Natural killer cell (primary cell): ENCODE data around the gene MPPED1. TPM values are rescaled to one million over a fixed set of nuclear protein-coding genes. Genes with fewer than 3 reads are reported as not detected.

Source experiments
- ATAC-seq, 3 donors: fragments of 150-1000 bp in 2 of 3; fragments of 200-7000 bp in 1 of 3; cut with Tn5 transposase; 1 replicate in 1 of 3; 2 replicates in 2 of 3; pipeline ENCODE4 v1.10.0; 2021; ENCODE audit warnings: mild to moderate bottlenecking in 2 of 3, moderate library complexity in 2 of 3
- DNase-seq, 2 donors: peaks; one replicate each; pipeline versions ENCODE4 v3.0.0 to v3.0.0-alpha.2; 2013 to 2021; ENCODE audit warnings: mixed read lengths in 1 of 2
- H3K27ac ChIP-seq: one replicate; pipeline ENCODE4 v1.5.1; 2013; ENCODE audit warnings: mild to moderate bottlenecking, low read length
- H3K27me3 ChIP-seq: one replicate; pipeline ENCODE4 v1.6.1; 2013; ENCODE audit warnings: low read length; ENCODE audit not compliant: control insufficient read depth, insufficient read depth
- H3K36me3 ChIP-seq: one replicate; pipeline ENCODE4 v1.6.1; 2013; ENCODE audit warnings: low read length; ENCODE audit not compliant: control insufficient read depth, insufficient read depth
- H3K4me1 ChIP-seq: one replicate; pipeline ENCODE4 v1.6.1; 2013; ENCODE audit warnings: low read length; ENCODE audit not compliant: control insufficient read depth, insufficient read depth
- H3K4me3 ChIP-seq: one replicate; pipeline ENCODE4 v1.5.1; 2013; ENCODE audit warnings: low read length
- H3K9me3 ChIP-seq: one replicate; pipeline ENCODE4 v1.6.1; 2013; ENCODE audit warnings: low read length; ENCODE audit not compliant: control insufficient read depth, insufficient read depth
- H3K27ac Mint-ChIP-seq, 2 donors: one replicate each; pipeline ENCODE4 v1.8.0; 2022; ENCODE audit warnings: mild to moderate bottlenecking in 2 of 2, mixed read lengths in 2 of 2, moderate library complexity in 1 of 2
- H3K27me3 Mint-ChIP-seq, 2 donors: one replicate each; pipeline ENCODE4 v1.8.0; 2022; ENCODE audit warnings: low read depth in 2 of 2, mixed read lengths in 2 of 2
- H3K36me3 Mint-ChIP-seq: one replicate; pipeline ENCODE4 v1.8.0; 2022; ENCODE audit warnings: mixed read lengths
- H3K4me1 Mint-ChIP-seq, 2 donors: one replicate each; pipeline ENCODE4 v1.8.0; 2022; ENCODE audit warnings: mixed read lengths in 2 of 2
- H3K4me3 Mint-ChIP-seq: one replicate; pipeline ENCODE4 v1.8.0; 2022; ENCODE audit warnings: mild to moderate bottlenecking, moderate library complexity, mixed read lengths
- H3K9me3 Mint-ChIP-seq, 2 donors: one replicate each; pipeline ENCODE4 v1.8.0; 2022; ENCODE audit warnings: mixed read lengths in 2 of 2
- WGBS: methylation state at CpG from one replicate; pipeline ENCODE4 v1.1.7; 2013; ENCODE audit warnings: missing lambda C conversion rate; ENCODE audit not compliant: insufficient coverage; 5-methylcytosine and 5-hydroxymethylcytosine counted together
- intact Hi-C: fragments of 100-400 bp; cut with micrococcal nuclease; formaldehyde crosslinking; loops from one replicate; pipeline ENCODE4 v1.14.2; 2022
- total RNA-seq, 4 donors: library from RNA; stranded (reverse); fragments of 120-200 nt in 1 of 4; gene quantifications; one replicate each; pipeline versions ENCODE4 v1.2.3 to v1.2.4, GENCODE V29; 2013 to 2022
- TF ChIP-seq, protein P1 (sequence below): fragments of 200-600 bp; IDR thresholded peaks from one replicate; pipeline ENCODE4 v1.8.0; 2022; ENCODE audit warnings: antibody characterized with exemption

The MPPED1 gene
- total RNA-seq, 3 donors from 2014 or later (not counting 1 experiment from before 2014, with no cell fraction given): not detected

GRCh38 chr22:43437871-43438475 is 26.2 kb downstream of the MPPED1 start:
- TF ChIP-seq, protein P1, sequence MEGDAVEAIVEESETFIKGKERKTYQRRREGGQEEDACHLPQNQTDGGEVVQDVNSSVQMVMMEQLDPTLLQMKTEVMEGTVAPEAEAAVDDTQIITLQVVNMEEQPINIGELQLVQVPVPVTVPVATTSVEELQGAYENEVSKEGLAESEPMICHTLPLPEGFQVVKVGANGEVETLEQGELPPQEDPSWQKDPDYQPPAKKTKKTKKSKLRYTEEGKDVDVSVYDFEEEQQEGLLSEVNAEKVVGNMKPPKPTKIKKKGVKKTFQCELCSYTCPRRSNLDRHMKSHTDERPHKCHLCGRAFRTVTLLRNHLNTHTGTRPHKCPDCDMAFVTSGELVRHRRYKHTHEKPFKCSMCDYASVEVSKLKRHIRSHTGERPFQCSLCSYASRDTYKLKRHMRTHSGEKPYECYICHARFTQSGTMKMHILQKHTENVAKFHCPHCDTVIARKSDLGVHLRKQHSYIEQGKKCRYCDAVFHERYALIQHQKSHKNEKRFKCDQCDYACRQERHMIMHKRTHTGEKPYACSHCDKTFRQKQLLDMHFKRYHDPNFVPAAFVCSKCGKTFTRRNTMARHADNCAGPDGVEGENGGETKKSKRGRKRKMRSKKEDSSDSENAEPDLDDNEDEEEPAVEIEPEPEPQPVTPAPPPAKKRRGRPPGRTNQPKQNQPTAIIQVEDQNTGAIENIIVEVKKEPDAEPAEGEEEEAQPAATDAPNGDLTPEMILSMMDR: no peak

GRCh38 chr22:43438666-43439347 is 27.0 kb downstream of the MPPED1 start:
- peaks cover 9 to 21% of the 10 kb centered on the region in 2 donors for H3K27me3 Mint-ChIP-seq

More at GRCh38 chr22:43437871-43438475, 26.2 kb downstream of the MPPED1 start:
- no peaks in the 10 kb centered on the region for H3K9me3 Mint-ChIP-seq
- H3K27me3 Mint-ChIP-seq: peaks cover 5 to 18% of the 10 kb centered on the region in 2 donors
- H3K36me3 Mint-ChIP-seq: no peaks in the 10 kb centered on the region
- Histone ChIP-seq H3K9me3 (no peaks in the 10 kb centered on the region), H3K4me1 (no peaks in the 10 kb centered on the region), H3K4me3 (no peak overlapping the region), H3K27ac (no peak overlapping the region), H3K36me3 (no peaks in the 10 kb centered on the region), H3K27me3 (no peaks in the 10 kb centered on the region)
- intact Hi-C loops: no loop called here
- DNase-seq (no peak), ATAC-seq (no peak)
- no peak overlapping the region for H3K27ac Mint-ChIP-seq
- H3K4me1 Mint-ChIP-seq: no peaks in the 10 kb centered on the region
- H3K4me3 Mint-ChIP-seq: no peak overlapping the region
- WGBS: 85% methylated on average over 15 of the region's 15 CpGs

GRCh38 chr22:43439368-43440103 is 27.7 kb downstream of the MPPED1 start:
- Histone ChIP-seq H3K4me3 (no peak overlapping the region), H3K27me3 (no peaks in the 10 kb centered on the region), H3K4me1 (no peaks in the 10 kb centered on the region), H3K9me3 (no peaks in the 10 kb centered on the region), H3K27ac (no peak overlapping the region), H3K36me3 (no peaks in the 10 kb centered on the region)
- ATAC-seq (no peak), DNase-seq (no peak)
- TF ChIP-seq, protein P1: no peak
- Mint-ChIP-seq H3K27ac (no peak overlapping the region), H3K4me1 (no peaks in the 10 kb centered on the region), H3K9me3 (no peaks in the 10 kb centered on the region), H3K4me3 (no peak overlapping the region), H3K27me3 (peaks cover 9 to 21% of the 10 kb centered on the region in 2 donors), H3K36me3 (no peaks in the 10 kb centered on the region)
- WGBS: 81% methylated on average over 17 of the region's 18 CpGs
- intact Hi-C loops: no loop called here

More at GRCh38 chr22:43438666-43439347, 27.0 kb downstream of the MPPED1 start:
- no peaks in the 10 kb centered on the region for H3K4me1 ChIP-seq
- no peaks in the 10 kb centered on the region for H3K4me1 Mint-ChIP-seq
- 89% methylated on average over 14 of the region's 17 CpGs for WGBS
- no peak overlapping the region for H3K4me3 Mint-ChIP-seq
- H3K27ac ChIP-seq: no peak overlapping the region
- no peaks in the 10 kb centered on the region for H3K9me3 Mint-ChIP-seq
- H3K27ac Mint-ChIP-seq: no peak overlapping the region
- H3K36me3 Mint-ChIP-seq: no peaks in the 10 kb centered on the region
- intact Hi-C loops: no loop called here
- TF ChIP-seq, protein P1: no peak
- DNase-seq (no peak), ATAC-seq (no peak)
- no peaks in the 10 kb centered on the region for H3K27me3 ChIP-seq
- no peaks in the 10 kb centered on the region for H3K9me3 ChIP-seq
- H3K36me3 ChIP-seq: no peaks in the 10 kb centered on the region
- H3K4me3 ChIP-seq: no peak overlapping the region
